HG02981 (cell line): ENCODE data around the gene NSDHL.
"Not testable (repeated sequence)": the region's sequence is repeated elsewhere in the genome, so short reads cannot be mapped to it uniquely, and the experiment has no call there.

Experiments
- ATAC-seq: cut with Tn5 transposase; IDR thresholded peaks from one replicate; pipeline ENCODE4 v1.9.1; 2021; ENCODE audit warnings: mild to moderate bottlenecking, moderate library complexity; ENCODE audit not compliant: unreplicated experiment

Gene NSDHL

DNA sequence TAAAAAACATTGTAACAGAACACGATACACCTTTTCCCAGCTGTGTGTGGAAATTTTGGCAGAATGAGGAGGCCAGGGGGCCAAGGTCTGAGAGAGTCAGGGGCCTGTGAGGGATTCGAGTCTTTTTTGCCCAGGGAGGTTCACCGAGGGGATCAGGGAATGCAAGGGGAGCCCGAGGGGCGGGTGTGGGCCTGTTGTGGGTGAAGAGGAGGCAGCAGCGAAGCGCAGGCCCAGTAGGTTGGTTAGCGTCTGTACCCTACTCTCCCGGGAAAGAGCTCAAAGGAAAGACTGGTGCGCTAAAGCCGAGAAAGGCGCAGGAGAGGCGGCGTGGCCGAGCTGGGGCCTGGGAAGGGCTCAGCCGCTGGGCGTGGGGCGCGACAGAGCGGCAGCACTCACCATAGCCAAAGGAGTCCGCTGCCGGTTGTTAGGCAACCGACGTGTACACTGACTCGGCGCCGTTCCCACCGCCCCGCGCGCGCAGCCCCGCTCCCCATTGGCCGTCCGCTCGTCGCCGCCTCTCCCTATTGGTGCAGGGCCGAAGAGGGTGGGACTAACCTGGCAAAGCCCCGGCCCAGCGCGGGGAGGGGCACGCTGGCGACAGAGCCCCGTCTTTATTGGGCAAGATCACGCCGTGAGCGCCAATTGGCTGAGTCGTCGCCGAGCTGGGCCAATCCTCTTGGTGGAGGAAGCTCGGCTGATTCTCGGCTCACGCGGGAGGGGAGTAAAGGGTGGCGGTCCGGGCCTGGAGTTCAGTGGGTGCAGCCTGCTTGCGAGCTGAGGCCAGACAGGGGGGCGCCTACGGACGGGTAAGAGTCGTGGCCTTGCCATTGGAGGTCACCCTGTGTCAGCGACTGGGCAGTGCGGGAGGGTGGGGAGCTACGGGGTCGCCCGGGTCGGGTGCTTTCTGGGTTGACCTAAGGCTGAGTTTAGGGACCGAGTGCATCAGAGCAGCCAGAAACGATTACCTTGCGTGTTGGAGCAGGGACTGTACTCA is at the start of gene NSDHL, which contains the start of gene CETN2:
NSDHL (plus strand) TSS at position 752 of the 994 bp plus-strand sequence. CDS start 15,262 bp downstream, outside the sequence.
CETN2 (minus strand) TSS at position 446 of the 994 bp plus-strand sequence; CDS start at position 399, 47 bp downstream.
- ATAC-seq = peak; percentile 98

DNA sequence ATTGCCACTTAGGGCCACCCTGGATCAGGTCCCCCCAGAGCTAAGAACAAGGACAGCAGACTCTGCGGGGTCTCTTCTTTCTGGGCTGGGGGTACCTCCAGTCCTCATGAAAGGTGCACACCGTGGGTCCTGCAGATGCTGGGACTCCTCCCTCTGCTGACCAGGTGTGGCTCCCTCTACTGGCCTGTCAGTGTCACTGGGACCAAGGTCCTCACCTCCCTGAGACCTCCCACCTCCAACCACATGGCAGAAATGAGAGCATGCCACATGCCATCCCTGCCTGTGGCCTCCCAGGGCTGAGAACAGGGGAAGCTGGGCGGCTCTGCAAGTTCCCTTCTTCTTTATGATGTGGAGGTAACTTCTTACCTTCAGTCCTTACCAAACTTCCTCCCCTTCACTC is 43.8 kb upstream of the NSDHL start:
- not testable (repeated sequence) for ATAC-seq

DNA sequence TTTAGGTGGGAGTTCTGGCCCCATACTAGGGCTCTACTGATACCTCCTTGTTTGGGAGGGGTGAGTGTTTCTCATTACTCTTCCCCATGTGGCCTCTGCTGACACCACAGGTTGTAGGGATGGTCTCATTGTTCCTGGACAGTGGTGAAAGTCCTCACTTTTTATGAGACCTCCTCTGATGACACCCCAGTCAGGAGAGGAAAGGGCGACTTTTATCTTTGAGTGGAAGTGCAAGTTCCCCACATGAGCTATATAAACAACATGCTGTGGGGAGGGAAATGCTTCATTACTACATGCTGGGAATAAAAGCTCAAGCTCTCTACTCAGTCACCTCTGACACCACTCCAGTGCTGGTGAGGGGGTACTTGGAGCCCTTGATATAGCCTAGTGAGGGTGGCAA is 31.9 kb upstream of the NSDHL start:
- no peak for ATAC-seq

DNA sequence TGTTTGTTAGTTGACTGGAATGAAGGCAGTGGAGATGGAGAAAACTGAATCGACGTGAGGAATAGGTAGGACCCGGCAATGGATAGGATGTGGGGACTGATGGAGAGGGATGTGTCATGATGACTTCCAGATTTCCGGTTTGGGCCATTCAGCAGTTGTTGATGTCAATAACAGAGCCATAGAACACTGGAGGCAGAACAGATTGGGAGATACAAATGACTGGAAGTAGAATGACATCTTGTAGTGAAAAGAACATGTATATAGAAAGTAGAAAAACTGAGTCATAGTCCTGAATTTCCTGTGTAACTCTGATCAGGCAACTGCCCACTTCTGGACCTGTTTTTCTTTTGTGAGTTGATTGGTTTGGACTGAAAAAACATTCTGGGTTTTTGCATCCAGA is 24.8 kb upstream of the NSDHL start:
- no peak for ATAC-seq

DNA sequence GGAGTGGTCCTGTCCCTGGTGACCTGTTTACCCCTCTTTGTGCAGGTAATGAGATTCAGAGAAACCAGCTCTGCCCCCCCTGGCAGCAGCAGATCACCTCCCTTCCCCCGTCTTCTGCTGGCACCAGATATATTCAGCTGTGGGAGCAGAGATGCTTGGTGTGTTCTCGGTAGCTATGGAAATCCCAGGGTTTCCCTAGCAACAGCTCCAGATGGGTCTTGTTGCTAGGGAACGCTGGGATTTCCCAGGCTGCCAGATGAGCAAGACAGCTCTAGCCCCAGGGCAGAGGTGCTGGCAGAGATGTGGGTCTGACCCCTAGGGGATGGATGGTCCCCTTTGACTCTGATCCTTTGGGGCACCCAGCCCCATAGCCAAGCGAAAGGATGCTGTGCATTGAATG is 20.5 kb upstream of the NSDHL start:
- no peak for ATAC-seq

DNA sequence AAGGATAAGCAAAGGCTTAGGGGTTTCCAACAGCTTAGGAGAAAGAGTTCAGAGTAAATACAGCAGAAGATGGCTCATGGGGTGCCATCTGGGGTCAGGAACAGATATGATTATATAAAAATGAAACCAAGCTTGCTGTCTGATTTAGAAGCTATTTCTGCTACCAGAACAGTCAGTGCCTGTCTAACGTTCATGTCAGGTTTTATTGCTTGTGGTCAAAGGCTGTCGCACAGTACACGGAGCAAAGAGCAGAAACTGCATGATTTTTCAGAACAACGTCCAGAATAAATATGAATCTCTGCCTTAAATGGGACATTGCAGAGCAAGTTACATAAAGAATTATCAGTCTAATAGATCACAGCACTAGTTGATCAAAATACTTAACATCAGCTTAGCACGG is 17.7 kb upstream of the NSDHL start:
- no peak for ATAC-seq

DNA sequence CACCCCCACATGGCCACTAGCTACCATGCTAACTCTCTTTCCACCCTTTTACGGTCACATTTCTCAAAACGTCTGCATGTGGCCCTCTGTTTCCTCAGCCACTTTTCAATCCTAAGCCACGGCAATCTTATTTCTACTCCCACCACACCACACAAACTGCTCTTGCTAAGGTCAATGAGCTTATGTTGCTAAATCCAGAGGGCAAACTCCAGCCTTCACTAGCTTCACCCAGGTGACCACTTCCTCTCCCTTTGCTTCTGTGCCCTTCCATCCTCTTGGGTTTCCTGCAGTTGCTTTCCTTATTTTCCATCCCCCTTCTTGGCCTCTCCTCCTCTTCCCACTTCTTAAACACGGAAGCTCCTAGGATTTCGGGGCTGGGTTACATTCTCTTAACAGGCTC is 16.8 kb upstream of the NSDHL start:
- no peak for ATAC-seq

DNA sequence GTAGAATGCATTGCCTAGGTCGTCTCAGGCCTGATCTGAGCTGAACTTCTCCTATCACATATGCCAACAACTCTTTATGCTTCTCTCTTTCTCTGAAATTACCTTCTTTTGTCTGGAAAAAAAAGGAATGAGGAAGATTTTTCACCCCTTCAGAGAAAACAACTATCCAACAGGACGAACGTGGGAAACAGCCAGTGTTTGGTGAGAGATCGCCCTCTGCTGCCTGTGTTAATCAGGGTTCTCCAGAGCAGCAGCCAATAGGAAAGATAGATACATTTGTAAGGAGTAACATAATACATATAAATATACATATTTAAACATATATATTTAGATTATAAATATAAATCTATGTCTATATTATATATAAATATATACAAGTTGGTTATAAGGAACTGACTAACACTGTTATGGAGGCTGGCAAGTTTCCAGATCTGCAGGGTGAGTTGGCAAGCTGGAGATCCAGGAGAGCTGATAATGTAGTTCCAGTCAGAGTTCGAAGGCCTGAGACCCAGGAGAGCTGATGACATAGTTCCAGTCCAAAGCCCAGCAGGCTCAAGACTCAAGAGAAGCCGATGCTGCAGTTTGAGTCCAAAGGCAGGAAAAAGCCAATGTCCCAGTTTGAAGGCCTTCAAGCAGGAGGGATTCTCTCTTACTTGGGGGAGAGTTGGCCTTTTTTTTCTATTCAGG is 13.6 kb upstream of the NSDHL start:
- no peak for ATAC-seq

DNA sequence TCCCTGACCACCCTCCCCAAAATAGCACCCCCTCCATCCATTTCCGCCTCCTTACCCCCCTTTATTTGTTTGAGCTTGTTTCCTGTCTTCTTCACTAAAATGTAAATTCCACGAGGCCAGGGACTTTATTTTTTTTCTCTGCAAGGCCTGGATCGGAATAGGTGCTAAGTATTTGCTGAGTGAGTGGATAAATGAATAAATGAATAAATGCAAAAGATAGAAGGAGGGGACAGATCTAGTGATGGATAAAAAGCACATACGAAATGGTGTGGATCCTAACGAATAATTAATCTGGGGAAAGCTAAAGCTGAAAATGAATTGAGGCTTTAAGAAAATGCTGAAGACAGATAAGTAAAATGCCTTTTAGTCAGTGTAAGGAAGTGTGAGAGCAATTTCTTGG is 12.5 kb upstream of the NSDHL start:
- ATAC-seq = no peak

DNA sequence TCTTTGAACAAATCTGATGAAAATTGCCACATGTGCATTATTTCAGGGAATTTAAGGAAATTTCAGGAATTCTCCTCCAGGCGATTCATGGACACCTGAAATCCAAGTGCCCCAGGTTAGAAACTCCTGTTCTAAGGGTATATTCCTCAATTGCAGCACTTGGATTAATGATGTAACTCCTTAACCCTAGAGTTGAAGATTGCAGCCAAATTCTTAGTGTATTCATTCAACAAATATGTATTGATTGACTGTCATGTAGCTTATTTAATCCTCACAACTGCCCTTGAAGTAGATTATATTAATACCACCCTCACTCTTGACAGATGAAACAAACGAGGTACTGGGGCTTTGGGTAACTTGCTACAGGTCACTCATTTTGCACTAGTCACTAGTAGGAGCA is 11.6 kb upstream of the NSDHL start:
- ATAC-seq = no peak

DNA sequence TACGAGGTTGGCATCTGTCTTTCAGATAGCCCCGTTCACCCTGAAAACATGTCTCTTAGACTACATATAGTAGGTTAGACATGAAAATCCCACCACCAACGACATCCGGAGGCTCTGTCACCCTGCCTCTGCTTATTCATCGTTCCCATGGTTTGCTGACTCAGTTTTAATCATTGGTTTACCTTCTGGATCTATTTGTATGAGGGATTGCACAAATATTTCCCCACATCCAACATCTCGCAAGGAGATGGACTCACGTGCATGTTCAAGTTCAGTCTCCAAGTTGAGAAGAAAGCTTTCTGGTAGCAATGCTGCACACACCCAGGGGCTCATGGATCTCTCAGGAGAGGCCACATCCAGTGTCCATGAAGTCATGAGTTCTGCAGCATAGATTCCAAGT is 11.1 kb upstream of the NSDHL start:
- ATAC-seq = no peak

DNA sequence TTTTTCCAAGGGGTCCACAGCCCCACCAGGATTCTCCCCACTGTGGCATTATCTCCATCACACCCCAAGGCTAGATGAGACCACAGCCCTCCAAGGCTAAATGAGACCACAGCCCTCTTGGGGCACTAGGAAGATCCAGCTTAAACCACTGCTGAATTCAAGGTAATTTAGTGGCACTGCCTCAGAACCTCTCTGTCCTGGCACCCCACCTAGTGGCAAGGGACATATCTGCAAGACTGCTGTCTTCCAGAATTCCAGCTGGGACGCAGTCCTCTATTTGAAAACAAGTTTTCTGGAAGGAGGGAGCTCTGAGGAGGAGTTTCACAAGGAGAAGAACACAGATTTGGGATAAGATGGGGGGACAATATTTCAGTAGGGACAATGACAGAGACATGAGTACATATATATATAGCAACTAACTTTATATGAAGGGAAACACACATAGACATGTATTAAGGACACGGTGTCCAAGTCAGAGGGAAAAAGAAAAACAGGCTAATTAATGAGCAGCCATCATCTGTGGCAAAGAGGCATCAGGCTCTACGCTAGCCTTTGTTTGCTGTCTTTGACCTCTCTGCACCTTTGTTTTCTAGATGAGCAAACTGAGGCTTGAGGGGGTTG is 9.6 kb upstream of the NSDHL start:
- no peak for ATAC-seq

DNA sequence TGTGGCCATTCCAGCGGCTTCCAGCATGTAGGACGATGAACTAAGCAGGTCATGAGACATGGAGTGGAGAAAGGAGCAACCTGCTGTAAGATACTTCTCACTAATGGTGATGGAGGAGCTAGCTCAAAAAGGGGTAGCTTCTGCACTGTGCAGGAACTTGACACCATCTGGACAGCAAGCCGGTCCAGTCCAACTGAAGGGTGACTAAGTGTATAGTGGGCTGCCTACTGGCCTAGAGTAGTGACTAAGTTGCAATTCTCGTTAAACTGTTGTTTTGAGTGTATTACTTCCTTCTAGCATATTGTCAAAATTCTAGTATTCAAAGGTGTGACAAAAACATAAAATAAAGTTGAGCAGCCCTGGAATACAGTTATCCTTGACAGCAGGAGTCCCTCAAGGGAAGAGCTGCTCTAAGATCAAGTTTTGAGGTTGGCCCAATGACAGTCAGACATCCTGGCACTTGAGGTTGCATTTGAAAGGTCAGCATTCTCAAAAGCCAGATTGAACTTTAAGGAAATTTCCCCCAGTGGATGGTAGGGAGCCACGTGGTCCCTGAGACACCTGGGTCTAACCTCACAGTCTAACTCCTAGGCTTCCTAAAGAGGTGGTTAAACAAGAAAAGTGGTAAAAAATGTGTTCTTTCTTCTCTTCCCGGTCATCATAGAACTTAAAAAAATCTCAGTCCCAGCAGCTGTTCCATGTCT is 8.3 kb upstream of the NSDHL start:
- ATAC-seq = no peak

DNA sequence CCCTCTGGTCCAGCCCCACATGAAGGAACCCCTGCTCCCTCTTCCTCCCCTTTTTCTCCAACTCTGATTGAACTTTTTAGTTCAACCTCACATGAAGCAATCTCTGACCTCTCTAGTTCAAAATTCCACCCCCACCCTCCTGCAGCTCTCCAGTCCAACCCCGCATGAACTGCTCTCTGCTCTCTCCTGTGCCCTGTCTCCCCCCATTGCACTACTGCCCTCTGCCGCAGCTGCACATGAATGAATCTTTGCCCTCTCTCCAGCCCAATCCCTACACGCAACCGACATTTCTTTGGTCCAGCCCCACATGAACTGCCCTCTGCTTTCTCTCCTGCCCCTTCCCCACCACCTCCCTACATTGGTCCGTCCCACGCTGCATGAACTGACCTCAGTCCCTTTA is 7.2 kb upstream of the NSDHL start:
- ATAC-seq = no peak

DNA sequence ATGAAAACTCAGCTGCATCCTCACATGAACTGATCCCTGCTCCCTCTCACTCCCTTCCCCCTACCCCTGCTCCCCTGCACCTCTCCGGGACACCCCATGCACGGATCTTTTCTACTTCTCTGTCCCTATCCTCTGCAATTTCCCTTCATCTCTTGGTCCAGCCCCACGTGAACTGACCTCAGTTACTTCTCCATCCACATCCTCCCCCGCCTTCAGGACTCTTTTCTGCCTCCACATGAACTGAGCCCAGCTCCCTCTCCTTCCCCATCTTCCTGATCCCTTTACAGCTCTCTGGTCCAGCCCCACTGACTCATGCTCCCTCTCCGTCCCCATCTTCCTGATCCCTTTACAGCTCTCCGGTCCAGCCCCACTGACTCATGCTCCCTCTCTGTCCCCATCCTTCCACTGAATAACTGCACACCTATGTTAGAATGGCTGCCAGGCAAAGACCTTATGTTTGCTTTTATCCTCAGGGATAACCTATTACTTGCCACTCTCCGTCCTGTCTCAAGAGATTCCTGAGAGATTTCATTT is 6.0 kb upstream of the NSDHL start:
- no peak for ATAC-seq

DNA sequence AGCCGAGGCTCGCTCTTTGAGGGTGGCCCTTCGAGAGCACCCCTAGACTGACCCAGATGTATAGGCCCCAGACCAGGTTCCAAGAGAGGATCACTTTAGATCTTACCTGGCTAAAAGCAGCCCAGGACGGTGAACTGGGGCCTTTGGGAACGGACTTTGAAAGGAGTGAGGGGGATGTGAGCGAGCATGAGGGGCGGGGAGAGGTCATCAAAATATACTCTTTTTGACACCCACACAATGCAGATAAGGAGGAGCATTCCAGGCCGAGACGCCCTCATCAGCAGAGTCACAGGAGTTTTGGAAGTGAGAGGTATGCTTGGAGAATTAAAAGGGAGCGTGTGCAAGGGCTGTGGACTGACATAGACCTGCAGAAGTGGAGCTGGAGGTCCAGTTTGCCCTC is 528 bp downstream of the NSDHL start:
- no peak for ATAC-seq

DNA sequence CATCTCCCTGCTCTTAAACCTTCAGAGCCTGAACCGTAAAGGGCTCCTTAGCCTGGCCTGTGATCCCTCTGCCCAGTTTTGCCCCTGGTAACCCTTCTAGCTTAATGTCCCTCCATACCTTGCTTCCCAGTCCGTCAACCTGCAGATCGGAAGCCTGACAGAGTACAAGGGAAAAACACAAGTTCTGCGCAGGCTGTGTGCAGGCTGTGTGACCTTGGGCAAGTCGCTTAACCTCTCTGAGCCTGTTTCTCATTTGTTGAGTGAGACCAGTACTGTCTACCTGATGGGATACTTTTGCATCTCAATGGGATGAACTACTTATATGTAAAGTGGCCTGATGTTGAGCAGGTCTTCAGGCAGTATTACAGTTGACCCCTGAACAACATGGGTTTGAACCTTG is 1.7 kb downstream of the NSDHL start:
- no peak for ATAC-seq

DNA sequence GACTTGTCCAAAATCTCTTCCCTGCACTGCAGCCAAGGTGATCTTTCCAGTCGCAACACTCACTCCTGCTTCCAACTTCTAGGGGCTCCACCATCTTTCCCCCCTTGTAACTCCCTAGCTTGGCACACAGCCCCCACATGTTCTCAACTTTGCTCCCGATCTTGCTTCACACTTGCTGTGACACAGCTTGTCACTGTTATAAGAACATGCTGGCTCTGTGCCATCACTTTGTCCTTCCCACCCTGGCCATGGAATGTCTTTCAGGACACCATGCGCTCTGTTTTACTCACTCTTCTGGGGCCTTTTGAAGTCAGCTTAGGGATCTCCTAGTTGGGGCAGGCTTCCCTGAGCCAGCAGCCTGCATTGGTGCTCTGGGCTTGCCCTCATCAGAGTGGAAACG is 2.5 kb downstream of the NSDHL start:
- no peak for ATAC-seq

DNA sequence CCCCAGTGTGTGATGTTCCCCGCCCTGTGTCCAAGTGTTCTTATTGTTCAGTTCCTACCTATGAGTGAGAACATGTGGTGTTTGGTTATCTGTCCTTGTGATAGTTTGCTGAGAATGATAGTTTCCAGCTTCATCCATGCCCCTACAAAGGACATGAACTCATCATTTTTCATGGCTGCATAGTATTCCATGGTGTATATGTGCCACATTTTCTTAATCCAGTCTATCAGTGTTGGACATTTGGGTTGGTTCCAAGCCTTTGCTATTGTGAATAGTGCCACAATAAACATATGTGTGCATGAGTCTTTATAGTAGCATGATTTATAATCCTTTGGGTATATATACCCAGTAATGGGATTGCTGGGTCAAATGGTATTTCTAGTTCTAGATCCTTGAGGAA is 4.6 kb downstream of the NSDHL start:
- ATAC-seq = not testable (repeated sequence)

DNA sequence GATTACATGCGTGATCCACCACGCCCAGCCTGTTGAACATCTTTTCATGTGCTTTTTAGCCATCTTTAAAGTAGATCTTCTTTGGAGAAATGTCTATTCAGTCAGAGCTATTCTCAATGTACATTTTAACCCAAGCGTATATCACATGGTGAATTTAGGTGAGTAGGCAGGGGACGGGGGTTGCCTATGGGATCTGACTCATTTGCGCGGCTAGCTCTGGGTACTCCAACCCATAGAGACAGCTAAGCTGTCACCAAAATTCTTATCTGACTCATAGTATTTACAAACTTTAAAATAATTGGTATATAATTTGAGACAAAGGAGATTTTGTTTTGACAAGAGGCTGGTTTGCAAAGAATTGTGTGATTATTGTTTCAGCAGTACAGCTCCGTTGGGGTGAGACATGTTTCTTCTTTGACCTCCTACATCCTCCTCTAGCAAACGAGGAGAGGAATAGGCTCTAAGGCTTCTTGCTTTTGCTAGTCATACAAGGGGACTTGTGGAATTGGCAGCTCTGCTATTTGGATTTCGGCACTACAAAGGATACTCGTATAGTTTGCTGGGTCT is 12.0 kb downstream of the NSDHL start:
- no peak for ATAC-seq
